HFF-Myc (cell line): ENCODE measurements around the gene FDX1.
A peak's percentile ranks its signal among the peaks of the same experiment; 100 is the strongest.

Source experiments
- DNase-seq: peaks from one replicate; pipeline ENCODE4 v3.0.0-alpha.2; 2011; ENCODE audit warnings: low read depth; ENCODE audit errors: extremely low read depth
- H3K4me3 ChIP-seq: replicated peaks from 2 replicates; pipeline ENCODE4 v1.5.1; 2011; ENCODE audit warnings: low read depth, mild to moderate bottlenecking, control low read depth, low read length
- TF ChIP-seq, protein P1 (sequence below): IDR thresholded peaks from 2 replicates; pipeline ENCODE4 v1.5.1; 2012; ENCODE audit warnings: mild to moderate bottlenecking, low read depth, low read length, control low read depth; ENCODE audit errors: missing control alignments

FDX1 gene

DNA sequence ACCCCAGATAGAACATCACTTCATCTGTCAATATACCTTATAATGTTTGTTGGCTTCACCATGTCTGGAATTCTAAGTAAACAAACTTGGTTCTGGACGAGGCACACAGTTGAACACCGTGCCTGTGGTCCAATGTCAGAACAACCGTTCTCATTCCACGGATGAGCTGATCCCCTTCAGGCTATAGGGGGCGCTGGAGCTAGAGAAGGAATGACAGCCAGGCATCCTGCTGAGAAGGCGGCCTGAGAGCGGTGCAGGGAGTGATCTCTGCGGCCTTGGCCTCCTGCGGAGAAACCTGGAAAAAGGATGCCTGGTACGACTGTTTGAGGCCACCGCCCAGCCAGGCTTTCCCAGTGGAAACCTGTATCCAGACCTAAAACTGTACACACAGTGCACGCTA is 48.7 kb downstream of the FDX1 start:
- DNase-seq = no peak

DNA sequence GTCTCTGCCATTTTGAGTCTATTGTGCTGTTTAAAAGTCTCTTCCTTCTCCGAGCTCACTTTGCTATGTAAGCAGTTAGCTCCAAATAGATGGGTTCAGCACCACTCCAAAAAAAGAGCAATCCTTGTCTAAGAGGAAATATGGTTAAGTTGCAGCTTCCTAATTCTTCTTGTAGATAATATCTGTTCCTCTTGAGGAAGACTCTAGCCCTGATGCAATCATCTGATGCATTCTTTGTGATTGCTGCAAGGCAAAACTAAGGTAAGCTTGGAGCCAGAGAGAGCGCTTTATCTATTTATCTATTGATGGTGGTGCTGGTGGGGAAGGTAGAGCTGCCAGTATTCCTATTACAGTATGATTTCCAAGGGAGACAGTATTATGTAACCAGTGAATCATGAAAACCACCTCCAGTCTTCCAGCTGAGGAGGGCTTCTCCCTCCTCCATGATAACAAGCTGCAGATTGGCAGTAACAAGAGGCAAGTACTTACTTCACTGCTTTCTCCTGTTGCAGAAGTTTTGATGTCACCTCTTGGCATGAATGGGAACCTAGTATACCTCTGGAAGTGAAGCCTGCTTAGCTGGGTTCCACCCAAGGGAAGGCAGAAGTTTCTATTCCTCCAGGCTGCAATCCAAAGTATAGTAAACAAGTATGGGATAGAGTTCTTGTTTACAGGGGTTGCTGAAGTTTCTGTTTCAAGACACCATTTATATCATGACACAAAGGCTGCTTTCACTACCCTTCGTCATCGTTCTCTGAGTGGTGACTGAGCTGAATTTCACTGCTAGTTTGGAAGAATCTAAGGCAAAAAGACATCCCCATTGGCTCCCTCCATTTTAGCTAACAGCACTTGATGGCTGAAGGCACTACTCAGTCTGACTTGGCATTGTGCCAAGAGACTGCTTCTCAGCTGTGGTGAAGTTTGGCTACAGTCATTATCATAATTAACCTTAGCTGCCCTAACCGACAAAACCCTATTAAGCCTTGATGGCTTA is 49.7 kb downstream of the FDX1 start:
- TF ChIP-seq, protein P1, sequence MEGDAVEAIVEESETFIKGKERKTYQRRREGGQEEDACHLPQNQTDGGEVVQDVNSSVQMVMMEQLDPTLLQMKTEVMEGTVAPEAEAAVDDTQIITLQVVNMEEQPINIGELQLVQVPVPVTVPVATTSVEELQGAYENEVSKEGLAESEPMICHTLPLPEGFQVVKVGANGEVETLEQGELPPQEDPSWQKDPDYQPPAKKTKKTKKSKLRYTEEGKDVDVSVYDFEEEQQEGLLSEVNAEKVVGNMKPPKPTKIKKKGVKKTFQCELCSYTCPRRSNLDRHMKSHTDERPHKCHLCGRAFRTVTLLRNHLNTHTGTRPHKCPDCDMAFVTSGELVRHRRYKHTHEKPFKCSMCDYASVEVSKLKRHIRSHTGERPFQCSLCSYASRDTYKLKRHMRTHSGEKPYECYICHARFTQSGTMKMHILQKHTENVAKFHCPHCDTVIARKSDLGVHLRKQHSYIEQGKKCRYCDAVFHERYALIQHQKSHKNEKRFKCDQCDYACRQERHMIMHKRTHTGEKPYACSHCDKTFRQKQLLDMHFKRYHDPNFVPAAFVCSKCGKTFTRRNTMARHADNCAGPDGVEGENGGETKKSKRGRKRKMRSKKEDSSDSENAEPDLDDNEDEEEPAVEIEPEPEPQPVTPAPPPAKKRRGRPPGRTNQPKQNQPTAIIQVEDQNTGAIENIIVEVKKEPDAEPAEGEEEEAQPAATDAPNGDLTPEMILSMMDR = no peak
- H3K4me3 ChIP-seq = no peak overlapping the region
- no peak for DNase-seq

More for the DNA sequence above, 48.7 kb downstream of the FDX1 start:
- no peak overlapping the region for H3K4me3 ChIP-seq
- TF ChIP-seq, protein P1 = peak; percentile 26

DNA sequence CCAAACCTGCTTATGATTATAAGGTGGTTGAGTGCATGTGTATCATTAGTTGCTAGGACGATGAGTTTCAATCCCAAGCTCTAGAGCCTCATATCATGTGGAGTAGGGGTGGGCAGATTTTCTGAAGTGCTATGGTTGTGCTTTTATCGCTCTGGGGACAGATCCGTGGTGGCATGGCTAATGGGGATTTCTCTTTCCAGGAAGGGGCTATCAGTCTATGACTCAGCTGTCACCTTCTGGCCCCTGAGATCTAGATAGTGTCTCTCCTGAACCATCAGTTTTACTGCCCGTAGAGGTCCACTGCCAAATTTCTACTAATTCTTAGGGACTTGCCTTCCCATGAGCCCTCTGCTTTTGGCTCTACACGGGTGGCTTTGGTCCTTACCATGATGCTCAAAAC is 51.8 kb downstream of the FDX1 start:
- no peak for DNase-seq
- H3K4me3 ChIP-seq = no peak overlapping the region
- TF ChIP-seq, protein P1 = no peak

DNA sequence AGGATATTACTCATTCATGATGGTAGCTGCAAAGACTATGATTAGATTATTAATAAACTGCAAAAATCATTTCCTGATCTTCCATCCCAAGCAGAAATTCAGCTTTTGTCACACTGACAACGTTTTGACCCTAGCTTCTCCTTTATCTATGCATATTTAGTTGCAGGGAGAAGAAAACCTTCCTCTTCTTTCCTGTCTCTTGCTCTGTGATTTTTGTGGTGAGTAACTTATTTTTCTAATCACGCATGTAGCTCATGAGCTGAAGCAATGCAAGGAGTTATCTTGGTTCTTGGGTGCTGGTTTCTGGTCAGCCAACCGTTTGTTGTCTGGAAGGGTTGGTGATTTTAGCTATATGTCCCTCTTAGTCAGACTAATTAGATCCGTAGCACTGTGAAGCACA is 56.4 kb downstream of the FDX1 start:
- DNase-seq = no peak
- TF ChIP-seq, protein P1 = no peak
- H3K4me3 ChIP-seq = no peak overlapping the region

DNA sequence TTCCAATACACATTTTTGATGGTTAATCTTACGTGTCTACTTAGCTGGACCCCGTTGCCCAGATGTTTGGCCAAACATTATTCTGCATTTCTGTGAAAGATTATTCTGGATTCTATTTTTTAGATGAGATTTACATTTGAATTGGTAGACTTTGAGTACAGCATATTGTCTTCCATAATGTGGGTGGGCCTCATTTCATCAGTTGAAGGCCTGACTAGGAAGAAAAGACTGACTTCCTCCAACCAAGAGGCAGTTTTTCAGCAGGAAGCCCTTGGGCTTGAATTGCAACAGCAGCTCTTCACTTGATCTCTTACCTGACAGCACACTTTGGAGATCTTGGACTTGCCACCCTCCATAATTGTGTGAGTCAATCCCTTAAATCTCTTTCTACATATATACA is 58.7 kb downstream of the FDX1 start:
- no peak overlapping the region for H3K4me3 ChIP-seq
- DNase-seq = no peak
- TF ChIP-seq, protein P1 = no peak

DNA sequence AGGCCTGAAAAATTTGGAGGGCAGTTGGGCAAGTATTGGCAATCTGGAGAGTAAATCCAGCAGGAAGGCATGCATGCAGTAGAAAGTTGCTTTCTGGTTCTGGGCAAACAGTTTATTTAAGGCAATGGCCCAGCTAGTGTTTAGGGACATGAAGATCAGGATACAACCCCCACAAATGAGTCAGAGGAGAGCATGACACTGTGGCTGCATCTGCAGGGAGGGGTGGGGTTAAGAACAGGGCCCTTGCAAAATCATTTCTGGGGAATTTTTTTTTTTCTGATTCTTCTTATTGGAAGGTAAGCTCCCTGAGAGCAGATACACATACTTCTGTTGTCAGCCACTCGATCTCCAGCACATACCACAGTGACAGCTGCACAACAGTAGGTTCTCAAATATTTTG is 61.1 kb downstream of the FDX1 start:
- TF ChIP-seq, protein P1 = no peak
- DNase-seq = peak; percentile 31
- no peak overlapping the region for H3K4me3 ChIP-seq
